ENCODE measurements around the gene SCMH1. TPM values are rescaled to one million over a fixed set of nuclear protein-coding genes. Genes with fewer than 3 reads are reported as not detected.

The SCMH1 gene
- polyA plus RNA-seq, 1 donor from 2014 or later = 23.0 TPM

DNA sequence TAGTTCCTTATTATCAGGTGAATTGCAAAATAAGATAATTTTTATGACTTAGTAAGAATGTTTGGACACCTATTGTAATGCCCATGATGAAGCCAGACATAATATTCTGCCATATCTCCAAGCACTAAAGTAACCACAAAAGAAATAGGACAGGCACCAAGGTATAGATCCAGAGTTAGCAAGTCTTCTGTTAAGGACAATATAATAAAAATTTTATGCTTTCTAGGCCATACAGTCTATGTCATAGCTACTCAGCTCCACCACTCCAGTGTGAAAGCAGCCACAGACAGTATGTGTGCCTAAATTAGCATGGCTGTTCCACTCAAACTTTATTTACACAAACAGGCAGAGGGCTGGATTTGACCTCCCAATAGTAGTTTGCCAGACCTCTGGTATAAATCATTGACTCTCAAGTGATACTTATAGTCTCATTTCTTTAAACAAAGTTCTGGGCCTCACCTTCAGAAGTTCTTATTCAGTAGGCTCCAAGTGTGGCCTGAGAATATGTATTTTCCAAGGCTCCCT, 88.3 kb downstream of the SCMH1 start:
- Histone ChIP-seq H2AFZ (ENCODE audit: low read depth, low read length) (no peak overlapping the region), H3K27me3 (ENCODE audit: insufficient read depth, low read depth, low read length) (no peaks in the 10 kb centered on the region), H4K20me1 (ENCODE audit: insufficient read depth) (no peaks in the 10 kb centered on the region), H3K79me2 (replicated peaks; ENCODE audit: insufficient read depth, low read length) (no peaks in the 10 kb centered on the region), H3K9ac (ENCODE audit: low read length) (no peak overlapping the region), H3K4me3 (ENCODE audit: low read length) (no peak overlapping the region), H3K9me3 (ENCODE audit: low read length) (no peaks in the 10 kb centered on the region), H3K9me2 (ENCODE audit: insufficient read depth, low read length) (no peaks in the 10 kb centered on the region), H3F3A (ENCODE audit: insufficient read depth, low read length, poor library complexity, severe bottlenecking) (no peaks in the 10 kb centered on the region), H3K4me2 (ENCODE audit: low read length) (no peak overlapping the region), H3K36me3 (ENCODE audit: insufficient read depth, low read length) (no peaks in the 10 kb centered on the region), H3K27ac (ENCODE audit: low read length) (no peak overlapping the region)
- TF ChIP-seq SMC3 (conservative IDR thresholded peaks at IDR 0.05; ENCODE audit: poor library complexity) (no peak), RAD21 (conservative IDR thresholded peaks at IDR 0.05) (no peak), POLR2AphosphoS5 (IDR thresholded peaks at IDR 0.05) (no peak), TAF1 (IDR thresholded peaks at IDR 0.05; ENCODE audit: low read depth) (no peak), MXI1 (conservative IDR thresholded peaks at IDR 0.05; ENCODE audit: poor library complexity, severe bottlenecking) (no peak), EP300 (conservative IDR thresholded peaks at IDR 0.05; ENCODE audit: poor library complexity, severe bottlenecking) (no peak), EZH2 (IDR thresholded peaks at IDR 0.05; ENCODE audit: borderline replicate concordance, insufficient read depth, low read length, poor library complexity, severe bottlenecking) (no peak)
- TF ChIP-seq, protein P1, sequence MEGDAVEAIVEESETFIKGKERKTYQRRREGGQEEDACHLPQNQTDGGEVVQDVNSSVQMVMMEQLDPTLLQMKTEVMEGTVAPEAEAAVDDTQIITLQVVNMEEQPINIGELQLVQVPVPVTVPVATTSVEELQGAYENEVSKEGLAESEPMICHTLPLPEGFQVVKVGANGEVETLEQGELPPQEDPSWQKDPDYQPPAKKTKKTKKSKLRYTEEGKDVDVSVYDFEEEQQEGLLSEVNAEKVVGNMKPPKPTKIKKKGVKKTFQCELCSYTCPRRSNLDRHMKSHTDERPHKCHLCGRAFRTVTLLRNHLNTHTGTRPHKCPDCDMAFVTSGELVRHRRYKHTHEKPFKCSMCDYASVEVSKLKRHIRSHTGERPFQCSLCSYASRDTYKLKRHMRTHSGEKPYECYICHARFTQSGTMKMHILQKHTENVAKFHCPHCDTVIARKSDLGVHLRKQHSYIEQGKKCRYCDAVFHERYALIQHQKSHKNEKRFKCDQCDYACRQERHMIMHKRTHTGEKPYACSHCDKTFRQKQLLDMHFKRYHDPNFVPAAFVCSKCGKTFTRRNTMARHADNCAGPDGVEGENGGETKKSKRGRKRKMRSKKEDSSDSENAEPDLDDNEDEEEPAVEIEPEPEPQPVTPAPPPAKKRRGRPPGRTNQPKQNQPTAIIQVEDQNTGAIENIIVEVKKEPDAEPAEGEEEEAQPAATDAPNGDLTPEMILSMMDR (IDR thresholded peaks at IDR 0.05; ENCODE audit: poor library complexity, severe bottlenecking) = no peak
- TF ChIP-seq, protein P2, sequence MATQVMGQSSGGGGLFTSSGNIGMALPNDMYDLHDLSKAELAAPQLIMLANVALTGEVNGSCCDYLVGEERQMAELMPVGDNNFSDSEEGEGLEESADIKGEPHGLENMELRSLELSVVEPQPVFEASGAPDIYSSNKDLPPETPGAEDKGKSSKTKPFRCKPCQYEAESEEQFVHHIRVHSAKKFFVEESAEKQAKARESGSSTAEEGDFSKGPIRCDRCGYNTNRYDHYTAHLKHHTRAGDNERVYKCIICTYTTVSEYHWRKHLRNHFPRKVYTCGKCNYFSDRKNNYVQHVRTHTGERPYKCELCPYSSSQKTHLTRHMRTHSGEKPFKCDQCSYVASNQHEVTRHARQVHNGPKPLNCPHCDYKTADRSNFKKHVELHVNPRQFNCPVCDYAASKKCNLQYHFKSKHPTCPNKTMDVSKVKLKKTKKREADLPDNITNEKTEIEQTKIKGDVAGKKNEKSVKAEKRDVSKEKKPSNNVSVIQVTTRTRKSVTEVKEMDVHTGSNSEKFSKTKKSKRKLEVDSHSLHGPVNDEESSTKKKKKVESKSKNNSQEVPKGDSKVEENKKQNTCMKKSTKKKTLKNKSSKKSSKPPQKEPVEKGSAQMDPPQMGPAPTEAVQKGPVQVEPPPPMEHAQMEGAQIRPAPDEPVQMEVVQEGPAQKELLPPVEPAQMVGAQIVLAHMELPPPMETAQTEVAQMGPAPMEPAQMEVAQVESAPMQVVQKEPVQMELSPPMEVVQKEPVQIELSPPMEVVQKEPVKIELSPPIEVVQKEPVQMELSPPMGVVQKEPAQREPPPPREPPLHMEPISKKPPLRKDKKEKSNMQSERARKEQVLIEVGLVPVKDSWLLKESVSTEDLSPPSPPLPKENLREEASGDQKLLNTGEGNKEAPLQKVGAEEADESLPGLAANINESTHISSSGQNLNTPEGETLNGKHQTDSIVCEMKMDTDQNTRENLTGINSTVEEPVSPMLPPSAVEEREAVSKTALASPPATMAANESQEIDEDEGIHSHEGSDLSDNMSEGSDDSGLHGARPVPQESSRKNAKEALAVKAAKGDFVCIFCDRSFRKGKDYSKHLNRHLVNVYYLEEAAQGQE (IDR thresholded peaks at IDR 0.05; ENCODE audit: borderline replicate concordance) = no peak

DNA sequence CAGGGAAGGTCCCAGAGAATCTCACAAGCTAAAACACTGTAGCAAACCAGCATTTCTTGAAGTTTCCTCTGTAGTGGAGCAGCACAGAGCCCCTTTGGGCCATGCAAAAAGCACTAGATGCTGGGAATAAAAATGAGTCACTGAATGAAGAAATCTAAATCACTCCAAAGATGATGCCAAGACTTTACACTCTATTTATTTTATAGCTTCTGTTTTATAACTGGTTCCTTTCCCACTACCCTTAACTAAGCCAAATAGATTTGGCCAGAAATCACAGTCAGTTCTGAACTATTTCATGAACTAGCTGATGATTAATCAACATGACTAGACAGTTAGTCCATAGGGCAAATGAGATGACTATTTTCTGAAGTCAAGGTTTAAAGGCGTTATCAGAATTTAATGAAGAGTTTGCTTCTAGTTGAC, 89.5 kb downstream of the SCMH1 start:
- no peak overlapping the region for H3K9ac ChIP-seq (ENCODE audit: low read length)
- H3K27ac ChIP-seq (ENCODE audit: low read length) = no peak overlapping the region
- no peaks in the 10 kb centered on the region for H3K9me2 ChIP-seq (ENCODE audit: insufficient read depth, low read length)
- H3K36me3 ChIP-seq (ENCODE audit: insufficient read depth, low read length) = no peaks in the 10 kb centered on the region
- H3K9me3 ChIP-seq (ENCODE audit: low read length) = no peaks in the 10 kb centered on the region
- no peak overlapping the region for H3K4me2 ChIP-seq (ENCODE audit: low read length)
- no peaks in the 10 kb centered on the region for H3K79me2 ChIP-seq (replicated peaks; ENCODE audit: insufficient read depth, low read length)
- no peaks in the 10 kb centered on the region for H3K27me3 ChIP-seq (ENCODE audit: insufficient read depth, low read depth, low read length)
- H2AFZ ChIP-seq (ENCODE audit: low read depth, low read length) = no peak overlapping the region
- H4K20me1 ChIP-seq (ENCODE audit: insufficient read depth) = no peaks in the 10 kb centered on the region
- H3K4me3 ChIP-seq (ENCODE audit: low read length) = no peak overlapping the region
- no peaks in the 10 kb centered on the region for H3F3A ChIP-seq (ENCODE audit: insufficient read depth, low read length, poor library complexity, severe bottlenecking)
- TF ChIP-seq, protein P1 (IDR thresholded peaks at IDR 0.05; ENCODE audit: poor library complexity, severe bottlenecking) = no peak
- TF ChIP-seq EP300 (conservative IDR thresholded peaks at IDR 0.05; ENCODE audit: poor library complexity, severe bottlenecking) (no peak), SMC3 (conservative IDR thresholded peaks at IDR 0.05; ENCODE audit: poor library complexity) (no peak), POLR2AphosphoS5 (IDR thresholded peaks at IDR 0.05) (no peak), TAF1 (IDR thresholded peaks at IDR 0.05; ENCODE audit: low read depth) (no peak), EZH2 (IDR thresholded peaks at IDR 0.05; ENCODE audit: borderline replicate concordance, insufficient read depth, low read length, poor library complexity, severe bottlenecking) (no peak), RAD21 (conservative IDR thresholded peaks at IDR 0.05) (no peak), MXI1 (conservative IDR thresholded peaks at IDR 0.05; ENCODE audit: poor library complexity, severe bottlenecking) (no peak)
- TF ChIP-seq, protein P2 (IDR thresholded peaks at IDR 0.05; ENCODE audit: borderline replicate concordance) = no peak

Measured in neural cell (in vitro differentiated cells).